Panc1 (cell line): Measurements from ENCODE around the gene TTC28.

ENCODE experiments used
- POLR2AphosphoS5 ChIP-seq: IDR thresholded peaks from 2 replicates; pipeline ENCODE4 v1.6.1; 2012; ENCODE audit warnings: mild to moderate bottlenecking, low read depth, low read length, moderate library complexity
- SIN3A ChIP-seq: IDR thresholded peaks from 2 replicates; pipeline ENCODE4 v1.6.1; 2012; ENCODE audit warnings: low read depth, mild to moderate bottlenecking, low read length, moderate library complexity, borderline replicate concordance; ENCODE audit not compliant: insufficient read depth
- TF ChIP-seq, protein P1 (sequence below): fragments of 450-650 bp; IDR thresholded peaks from 2 replicates; pipeline ENCODE4 v1.5.1; 2017; ENCODE audit warnings: mild to moderate bottlenecking
- TF ChIP-seq, protein P2 (sequence below), 2 experiments: IDR thresholded peaks; 2 replicates each; pipeline ENCODE4 v1.6.1; 2011 to 2012; ENCODE audit warnings: low read depth in 2 of 2, control low read depth in 1 of 2, low read length in 1 of 2, mild to moderate bottlenecking in 1 of 2, moderate library complexity in 1 of 2; ENCODE audit not compliant: insufficient read depth in 1 of 2

DNA sequence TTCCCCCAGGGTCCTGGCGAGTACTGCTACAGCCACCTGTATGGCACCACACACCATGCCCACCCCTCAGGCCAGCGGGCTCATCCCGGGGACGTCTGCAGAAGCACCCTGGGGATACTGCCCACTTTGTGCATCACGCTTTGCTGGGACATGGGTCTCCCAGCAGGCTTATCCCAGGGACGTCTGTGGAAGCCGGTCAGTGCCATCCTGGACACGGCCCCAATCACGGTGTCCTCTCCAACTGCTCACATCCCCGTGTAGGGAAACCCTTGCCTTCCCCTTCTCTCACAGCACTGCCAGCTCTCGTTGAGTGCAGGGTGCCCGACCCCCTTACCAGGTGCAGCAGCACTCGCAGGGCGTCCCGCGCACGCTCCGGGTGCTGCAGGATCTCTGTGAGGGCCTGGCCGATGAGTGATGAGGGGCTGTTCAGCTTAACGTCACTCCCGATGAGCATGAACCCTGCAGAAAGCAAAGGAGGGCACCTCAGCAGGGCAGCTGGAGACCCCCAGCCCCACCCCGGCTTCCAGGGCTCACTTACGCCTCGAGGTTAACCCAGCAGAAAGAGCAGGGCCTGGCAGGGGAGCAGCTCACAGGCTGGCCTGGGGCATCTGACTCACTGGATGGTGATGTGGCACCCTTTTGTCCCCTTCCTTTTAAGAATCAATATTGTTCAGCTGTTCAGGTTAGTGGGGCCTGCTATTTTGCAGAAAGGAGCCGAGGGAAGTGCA is 683.7 kb downstream of the TTC28 start:
- TF ChIP-seq, protein P1, sequence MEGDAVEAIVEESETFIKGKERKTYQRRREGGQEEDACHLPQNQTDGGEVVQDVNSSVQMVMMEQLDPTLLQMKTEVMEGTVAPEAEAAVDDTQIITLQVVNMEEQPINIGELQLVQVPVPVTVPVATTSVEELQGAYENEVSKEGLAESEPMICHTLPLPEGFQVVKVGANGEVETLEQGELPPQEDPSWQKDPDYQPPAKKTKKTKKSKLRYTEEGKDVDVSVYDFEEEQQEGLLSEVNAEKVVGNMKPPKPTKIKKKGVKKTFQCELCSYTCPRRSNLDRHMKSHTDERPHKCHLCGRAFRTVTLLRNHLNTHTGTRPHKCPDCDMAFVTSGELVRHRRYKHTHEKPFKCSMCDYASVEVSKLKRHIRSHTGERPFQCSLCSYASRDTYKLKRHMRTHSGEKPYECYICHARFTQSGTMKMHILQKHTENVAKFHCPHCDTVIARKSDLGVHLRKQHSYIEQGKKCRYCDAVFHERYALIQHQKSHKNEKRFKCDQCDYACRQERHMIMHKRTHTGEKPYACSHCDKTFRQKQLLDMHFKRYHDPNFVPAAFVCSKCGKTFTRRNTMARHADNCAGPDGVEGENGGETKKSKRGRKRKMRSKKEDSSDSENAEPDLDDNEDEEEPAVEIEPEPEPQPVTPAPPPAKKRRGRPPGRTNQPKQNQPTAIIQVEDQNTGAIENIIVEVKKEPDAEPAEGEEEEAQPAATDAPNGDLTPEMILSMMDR: no peak
- TF ChIP-seq, protein P2, sequence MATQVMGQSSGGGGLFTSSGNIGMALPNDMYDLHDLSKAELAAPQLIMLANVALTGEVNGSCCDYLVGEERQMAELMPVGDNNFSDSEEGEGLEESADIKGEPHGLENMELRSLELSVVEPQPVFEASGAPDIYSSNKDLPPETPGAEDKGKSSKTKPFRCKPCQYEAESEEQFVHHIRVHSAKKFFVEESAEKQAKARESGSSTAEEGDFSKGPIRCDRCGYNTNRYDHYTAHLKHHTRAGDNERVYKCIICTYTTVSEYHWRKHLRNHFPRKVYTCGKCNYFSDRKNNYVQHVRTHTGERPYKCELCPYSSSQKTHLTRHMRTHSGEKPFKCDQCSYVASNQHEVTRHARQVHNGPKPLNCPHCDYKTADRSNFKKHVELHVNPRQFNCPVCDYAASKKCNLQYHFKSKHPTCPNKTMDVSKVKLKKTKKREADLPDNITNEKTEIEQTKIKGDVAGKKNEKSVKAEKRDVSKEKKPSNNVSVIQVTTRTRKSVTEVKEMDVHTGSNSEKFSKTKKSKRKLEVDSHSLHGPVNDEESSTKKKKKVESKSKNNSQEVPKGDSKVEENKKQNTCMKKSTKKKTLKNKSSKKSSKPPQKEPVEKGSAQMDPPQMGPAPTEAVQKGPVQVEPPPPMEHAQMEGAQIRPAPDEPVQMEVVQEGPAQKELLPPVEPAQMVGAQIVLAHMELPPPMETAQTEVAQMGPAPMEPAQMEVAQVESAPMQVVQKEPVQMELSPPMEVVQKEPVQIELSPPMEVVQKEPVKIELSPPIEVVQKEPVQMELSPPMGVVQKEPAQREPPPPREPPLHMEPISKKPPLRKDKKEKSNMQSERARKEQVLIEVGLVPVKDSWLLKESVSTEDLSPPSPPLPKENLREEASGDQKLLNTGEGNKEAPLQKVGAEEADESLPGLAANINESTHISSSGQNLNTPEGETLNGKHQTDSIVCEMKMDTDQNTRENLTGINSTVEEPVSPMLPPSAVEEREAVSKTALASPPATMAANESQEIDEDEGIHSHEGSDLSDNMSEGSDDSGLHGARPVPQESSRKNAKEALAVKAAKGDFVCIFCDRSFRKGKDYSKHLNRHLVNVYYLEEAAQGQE (IDR thresholded peaks at IDR 0.05; ENCODE audit: insufficient read depth in 1 of 2, low read depth in 2 of 2, low read length in 1 of 2): no peak
- TF ChIP-seq SIN3A: no peak
- TF ChIP-seq POLR2AphosphoS5: no peak
